Trophoblast cell (in vitro differentiated cells and primary cell): ENCODE data around the gene CUX1.
"Not testable (repeated sequence)": the region's sequence is repeated elsewhere in the genome, so short reads cannot be mapped to it uniquely, and the experiment has no call there.

Source experiments
- DNase-seq, 2 donors: peaks; one replicate each; pipeline ENCODE4 v3.0.0-alpha.2; 2016
- H2AFZ ChIP-seq: 2 replicates; pipeline ENCODE4 v1.6.1; 2013; ENCODE audit warnings: low read length, moderate library complexity, mild to moderate bottlenecking; ENCODE audit not compliant: insufficient read depth, poor library complexity
- H2AK5ac ChIP-seq: 2 replicates; pipeline ENCODE4 v1.6.1; 2013; ENCODE audit warnings: mild to moderate bottlenecking, low read length
- H2BK120ac ChIP-seq: 2 replicates; pipeline ENCODE4 v1.6.1; 2013; ENCODE audit warnings: low read length, mild to moderate bottlenecking, moderate library complexity; ENCODE audit not compliant: insufficient read depth, poor library complexity
- H2BK12ac ChIP-seq: 2 replicates; pipeline ENCODE4 v1.6.1; 2013; ENCODE audit warnings: mild to moderate bottlenecking, low read length, moderate library complexity
- H2BK5ac ChIP-seq: 2 replicates; pipeline ENCODE4 v1.6.1; 2013; ENCODE audit warnings: low read length, low read depth, moderate library complexity, mild to moderate bottlenecking; ENCODE audit not compliant: poor library complexity
- H3K14ac ChIP-seq: 2 replicates; pipeline ENCODE4 v1.6.1; 2013; ENCODE audit warnings: mild to moderate bottlenecking, low read length
- H3K18ac ChIP-seq: 2 replicates; pipeline ENCODE4 v1.6.1; 2013; ENCODE audit warnings: mild to moderate bottlenecking, low read length
- H3K23ac ChIP-seq: 2 replicates; pipeline ENCODE4 v1.6.1; 2013; ENCODE audit warnings: low read length
- H3K27ac ChIP-seq: 2 replicates; pipeline ENCODE4 v1.5.1; 2013; ENCODE audit warnings: low read depth, mild to moderate bottlenecking, inconsistent platforms, low read length, moderate library complexity
- H3K27me3 ChIP-seq: 2 replicates; pipeline ENCODE4 v1.6.1; 2013; ENCODE audit warnings: inconsistent platforms, mild to moderate bottlenecking, low read length, moderate library complexity; ENCODE audit not compliant: insufficient read depth
- H3K36me3 ChIP-seq, 2 experiments: 1 replicate in 1 of 2; 2 replicates in 1 of 2; pipeline ENCODE4 v1.6.1; 2013; ENCODE audit warnings: low read length in 2 of 2, mild to moderate bottlenecking in 2 of 2, moderate library complexity in 1 of 2; ENCODE audit not compliant: insufficient read depth in 2 of 2, control insufficient read depth in 1 of 2
- H3K4ac ChIP-seq: 2 replicates; pipeline ENCODE4 v1.6.1; 2013; ENCODE audit warnings: low read depth, mild to moderate bottlenecking, low read length, moderate library complexity
- H3K4me1 ChIP-seq, 2 experiments: 1 replicate in 1 of 2; 2 replicates in 1 of 2; pipeline ENCODE4 v1.6.1; 2013; ENCODE audit warnings: low read length in 2 of 2, mild to moderate bottlenecking in 2 of 2, moderate library complexity in 1 of 2; ENCODE audit not compliant: insufficient read depth in 2 of 2, control insufficient read depth in 1 of 2
- H3K4me2 ChIP-seq: 2 replicates; pipeline ENCODE4 v1.6.1; 2013; ENCODE audit warnings: inconsistent platforms, mild to moderate bottlenecking, low read length, moderate library complexity
- H3K4me3 ChIP-seq: 2 replicates; pipeline ENCODE4 v1.5.1; 2013; ENCODE audit warnings: mild to moderate bottlenecking, low read depth, low read length, inconsistent platforms
- H3K79me1 ChIP-seq: one replicate; pipeline ENCODE4 v1.6.1; 2013; ENCODE audit warnings: low read length
- H3K79me2 ChIP-seq: 2 replicates; pipeline ENCODE4 v1.6.1; 2013; ENCODE audit warnings: low read length, mild to moderate bottlenecking; ENCODE audit not compliant: control insufficient read depth, insufficient read depth, poor library complexity
- H3K9ac ChIP-seq: 2 replicates; pipeline ENCODE4 v1.6.1; 2013; ENCODE audit warnings: mild to moderate bottlenecking, low read length
- H3K9me3 ChIP-seq: 2 replicates; pipeline ENCODE4 v1.6.1; 2013; ENCODE audit warnings: low read depth, mild to moderate bottlenecking, control low read depth, inconsistent platforms, low read length; ENCODE audit not compliant: insufficient read depth
- H4K12ac ChIP-seq: 2 replicates; pipeline ENCODE4 v1.6.1; 2013; ENCODE audit warnings: low read depth, mild to moderate bottlenecking, low read length, moderate library complexity
- H4K8ac ChIP-seq: 2 replicates; pipeline ENCODE4 v1.6.1; 2013; ENCODE audit warnings: low read depth, mild to moderate bottlenecking, low read length, moderate library complexity
- H4K91ac ChIP-seq: one replicate; pipeline ENCODE4 v1.6.1; 2013; ENCODE audit warnings: low read depth, mild to moderate bottlenecking, low read length, moderate library complexity
- WGBS: extraction: QIAGEN DNeasy Blood & Tissue Kit; methylation state at CpG from one replicate; pipeline ENCODE4 v1.1.7; 2013; ENCODE audit warnings: missing lambda C conversion rate; ENCODE audit not compliant: insufficient read length, insufficient coverage; ENCODE audit errors: extremely low coverage; 5-methylcytosine and 5-hydroxymethylcytosine counted together

The CUX1 gene

DNA sequence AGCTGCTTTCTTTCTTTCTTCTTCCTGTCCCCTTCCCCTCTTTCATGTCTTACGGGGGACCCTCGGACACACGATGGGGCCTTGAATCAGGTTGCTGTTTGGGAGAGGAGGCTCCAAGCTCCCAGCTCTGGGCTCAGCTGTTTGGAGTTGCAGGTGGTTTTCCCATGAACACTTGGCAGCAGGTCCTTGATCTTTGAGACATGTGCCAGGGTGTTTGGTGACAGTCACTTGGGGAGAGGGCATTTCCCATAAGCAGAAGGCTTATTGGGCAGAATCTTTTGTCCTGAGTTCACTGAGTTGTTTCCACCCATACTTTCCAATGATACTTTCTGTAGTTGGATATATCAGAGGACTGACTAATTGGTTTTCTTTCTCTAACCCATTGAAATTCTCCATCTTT, 364.6 kb downstream of the CUX1 start:
- Histone ChIP-seq H3K36me3 (peaks cover 33 to 45% of the 10 kb centered on the region in 2 experiments), H2BK12ac (no peak overlapping the region), H3K4ac (no peak overlapping the region), H4K91ac (no peak overlapping the region), H2AFZ (no peak overlapping the region), H2BK5ac (no peak overlapping the region), H3K4me2 (no peak overlapping the region), H4K12ac (no peak overlapping the region), H3K4me1 (no peaks in the 10 kb centered on the region), H3K9ac (no peak overlapping the region), H3K14ac (no peak overlapping the region), H3K4me3 (no peak overlapping the region), H2BK120ac (no peak overlapping the region), H4K8ac (no peak overlapping the region), H2AK5ac (no peak overlapping the region), H3K27ac (no peak overlapping the region), H3K27me3 (no peaks in the 10 kb centered on the region), H3K18ac (no peak overlapping the region), H3K79me2 (no peaks in the 10 kb centered on the region), H3K23ac (no peak overlapping the region), H3K79me1 (no peaks in the 10 kb centered on the region), H3K9me3 (no peaks in the 10 kb centered on the region)
- no peak for DNase-seq
- WGBS: no CpG with 5 or more reads among the region's 3 CpGs

DNA sequence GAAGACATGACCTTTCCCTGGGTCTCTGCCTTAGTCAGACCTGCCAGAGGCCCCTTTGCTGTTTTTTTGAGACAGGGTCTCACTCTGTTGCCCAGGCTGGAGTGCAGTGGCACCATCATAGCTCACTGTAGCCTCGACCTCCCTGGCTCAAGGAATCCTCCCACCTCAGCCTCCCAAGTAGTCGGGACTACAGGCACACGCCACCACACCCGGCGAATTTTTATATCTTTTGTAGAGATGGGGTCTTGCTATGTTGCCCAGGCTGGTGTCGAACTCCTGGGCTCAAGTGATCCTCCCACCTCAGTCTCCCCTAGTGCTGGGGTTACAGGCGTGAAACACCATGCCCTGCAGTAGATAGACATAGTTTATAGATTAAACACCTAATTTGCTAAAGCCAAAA, 366.4 kb downstream of the CUX1 start:
- H2BK12ac ChIP-seq, DNase-seq, H3K9ac ChIP-seq: not testable (repeated sequence)

GRCh38 chr7:102184303-102184702, 366.9 kb downstream of the CUX1 start:
- Histone ChIP-seq H4K12ac (no peak overlapping the region), H3K9ac (no peak overlapping the region), H3K4me3 (no peak overlapping the region), H3K4ac (no peak overlapping the region), H3K79me2 (no peaks in the 10 kb centered on the region), H2AK5ac (no peak overlapping the region), H3K36me3 (peaks cover 25 to 30% of the 10 kb centered on the region in 2 experiments), H3K27me3 (no peaks in the 10 kb centered on the region), H3K4me1 (no peaks in the 10 kb centered on the region), H3K23ac (no peak overlapping the region), H3K14ac (no peak overlapping the region), H4K91ac (no peak overlapping the region), H3K27ac (no peak overlapping the region), H4K8ac (no peak overlapping the region), H2BK5ac (no peak overlapping the region), H3K9me3 (no peaks in the 10 kb centered on the region), H3K18ac (no peak overlapping the region), H2BK12ac (no peak overlapping the region), H3K4me2 (no peak overlapping the region), H3K79me1 (no peaks in the 10 kb centered on the region), H2BK120ac (no peak overlapping the region), H2AFZ (no peak overlapping the region)
- DNase-seq: no peak
- WGBS: no CpG with 5 or more reads among the region's 4 CpGs

More for the DNA sequence above, 366.4 kb downstream of the CUX1 start:
- H3K27ac ChIP-seq, H4K8ac ChIP-seq, H3K27me3 ChIP-seq, H4K91ac ChIP-seq, H4K12ac ChIP-seq, H2BK5ac ChIP-seq, H3K14ac ChIP-seq, H3K4ac ChIP-seq, H3K18ac ChIP-seq, H2BK120ac ChIP-seq, H3K4me3 ChIP-seq, H3K4me2 ChIP-seq, H3K4me1 ChIP-seq, H2AK5ac ChIP-seq, H3K23ac ChIP-seq, H2AFZ ChIP-seq, H3K79me2 ChIP-seq, H3K9me3 ChIP-seq, H3K79me1 ChIP-seq: not testable (repeated sequence)
- peaks cover 27 to 33% of the 10 kb centered on the region in 2 experiments for H3K36me3 ChIP-seq
- WGBS: no CpG with 5 or more reads among the region's 7 CpGs

DNA sequence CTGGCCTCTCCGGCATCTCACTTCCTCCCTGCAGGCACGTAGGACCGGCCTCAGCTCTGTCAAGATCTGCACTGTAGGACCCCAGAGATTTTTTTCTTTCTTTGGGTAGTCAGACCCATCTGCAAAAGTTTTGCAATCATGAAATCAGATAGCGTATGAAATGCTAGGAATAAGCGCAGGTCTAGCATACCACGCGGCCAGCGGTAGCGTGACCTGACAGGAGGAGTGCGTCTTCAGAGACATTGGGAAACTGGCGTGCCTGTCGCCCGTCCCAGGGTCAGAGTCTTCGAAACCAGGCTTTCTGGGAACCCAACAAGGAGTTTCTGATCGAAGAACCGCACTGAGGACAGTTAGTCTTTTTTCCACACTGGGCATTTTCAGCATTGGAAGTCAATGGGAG, 368.4 kb downstream of the CUX1 start:
- Histone ChIP-seq H2BK12ac (no peak overlapping the region), H4K12ac (no peak overlapping the region), H3K36me3 (peaks cover 36 to 43% of the 10 kb centered on the region in 2 experiments), H3K9ac (no peak overlapping the region), H2AK5ac (no peak overlapping the region), H2BK5ac (no peak overlapping the region), H3K4me1 (no peaks in the 10 kb centered on the region), H3K4me3 (no peak overlapping the region), H3K27me3 (no peaks in the 10 kb centered on the region), H3K27ac (no peak overlapping the region), H2BK120ac (no peak overlapping the region), H3K23ac (no peak overlapping the region), H2AFZ (no peak overlapping the region), H3K4me2 (no peak overlapping the region), H4K91ac (no peak overlapping the region), H3K18ac (no peak overlapping the region), H3K9me3 (peaks cover 2% of the 10 kb centered on the region), H4K8ac (no peak overlapping the region), H3K14ac (no peak overlapping the region), H3K79me2 (no peaks in the 10 kb centered on the region), H3K4ac (no peak overlapping the region), H3K79me1 (no peaks in the 10 kb centered on the region)
- no CpG with 5 or more reads among the region's 16 CpGs for WGBS
- peak; percentile 59 to 85 for DNase-seq
